ENCODE data around the gene MAP1LC3B. TPM values are rescaled to one million over a fixed set of nuclear protein-coding genes. Genes with fewer than 3 reads are reported as not detected.

MAP1LC3B gene
- total RNA-seq, 1 experiment from 2014 or later: 75.2 TPM

DNA sequence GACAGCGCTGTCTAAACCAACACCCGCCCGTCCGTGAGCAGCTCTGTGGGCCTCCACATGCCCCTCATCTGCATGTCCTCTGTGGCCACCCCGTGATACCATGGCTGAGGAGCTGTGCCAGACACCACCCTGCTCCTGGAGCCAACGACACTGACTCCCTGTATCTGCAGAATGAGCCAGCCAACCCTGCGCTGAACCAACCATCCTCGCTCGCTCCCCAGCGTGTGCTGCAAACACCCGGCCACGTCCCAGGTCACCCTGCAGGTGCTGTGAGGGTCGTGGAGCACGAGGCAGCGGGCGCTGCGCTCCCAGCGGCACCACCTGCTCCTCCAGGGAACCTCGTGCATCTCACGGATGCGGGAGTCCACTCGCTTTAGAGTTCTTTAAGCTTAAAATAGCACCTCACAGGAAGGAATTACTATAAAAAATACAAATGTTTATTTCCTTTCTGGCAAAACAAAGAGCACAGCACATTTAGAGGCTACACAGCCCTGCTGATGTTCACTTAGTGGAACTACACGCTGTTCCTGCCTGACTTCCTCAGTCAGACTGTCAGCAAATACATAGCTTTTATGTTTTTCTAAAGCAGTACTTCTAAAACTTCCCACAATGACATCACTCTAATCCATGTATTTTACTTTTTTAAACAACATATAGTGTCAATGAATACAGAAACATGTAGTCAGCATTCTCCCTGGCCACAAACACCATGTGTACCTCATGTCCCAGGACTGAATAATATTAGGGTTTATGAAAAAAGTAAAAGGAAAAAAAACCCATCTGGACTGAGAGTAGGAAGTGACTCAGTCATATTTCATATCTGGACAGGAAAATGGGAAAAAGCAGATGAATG, 43.5 kb downstream of the MAP1LC3B start:
- H3K27ac ChIP-seq (ENCODE audit: low read length): no peak overlapping the region
- POLR2A ChIA-PET: interaction anchor here (0.5 kb wide), 1 partner anchor 180 kb away, joined by 3 read pairs; no protein-coding TSS in a partner anchor
- BruUV-seq (replicated peaks): no TSS peak
- DNase-seq (ENCODE audit: low read depth, low spot score) (no peak), ATAC-seq (peak; percentile 17; the same call in 1 of the 2 replicates)
- no peaks in the 10 kb centered on the region for H3K9me3 ChIP-seq (ENCODE audit: control insufficient read depth, insufficient read depth, low read depth, low read length)
- H3K36me3 ChIP-seq (ENCODE audit: control insufficient read depth, insufficient read depth, low read length): no peaks in the 10 kb centered on the region
- no peaks in the 10 kb centered on the region for H3K4me1 ChIP-seq (ENCODE audit: control insufficient read depth, insufficient read depth, low read length)
- intact Hi-C loops (cut with micrococcal nuclease; ENCODE audit: unreplicated experiment) (no loop called here), in situ Hi-C loops (cut with HindIII; ENCODE audit: low pct_unique_long_range_greater_than_20kb, low sequenced_read_pairs) (no loop called here)
- no peaks in the 10 kb centered on the region for H3K27me3 ChIP-seq (ENCODE audit: control insufficient read depth, insufficient read depth, low read length)
- H3K4me3 ChIP-seq (ENCODE audit: low read depth in 2 of 2, low read length in 2 of 2): no peak overlapping the region
- TF ChIP-seq, protein P1, sequence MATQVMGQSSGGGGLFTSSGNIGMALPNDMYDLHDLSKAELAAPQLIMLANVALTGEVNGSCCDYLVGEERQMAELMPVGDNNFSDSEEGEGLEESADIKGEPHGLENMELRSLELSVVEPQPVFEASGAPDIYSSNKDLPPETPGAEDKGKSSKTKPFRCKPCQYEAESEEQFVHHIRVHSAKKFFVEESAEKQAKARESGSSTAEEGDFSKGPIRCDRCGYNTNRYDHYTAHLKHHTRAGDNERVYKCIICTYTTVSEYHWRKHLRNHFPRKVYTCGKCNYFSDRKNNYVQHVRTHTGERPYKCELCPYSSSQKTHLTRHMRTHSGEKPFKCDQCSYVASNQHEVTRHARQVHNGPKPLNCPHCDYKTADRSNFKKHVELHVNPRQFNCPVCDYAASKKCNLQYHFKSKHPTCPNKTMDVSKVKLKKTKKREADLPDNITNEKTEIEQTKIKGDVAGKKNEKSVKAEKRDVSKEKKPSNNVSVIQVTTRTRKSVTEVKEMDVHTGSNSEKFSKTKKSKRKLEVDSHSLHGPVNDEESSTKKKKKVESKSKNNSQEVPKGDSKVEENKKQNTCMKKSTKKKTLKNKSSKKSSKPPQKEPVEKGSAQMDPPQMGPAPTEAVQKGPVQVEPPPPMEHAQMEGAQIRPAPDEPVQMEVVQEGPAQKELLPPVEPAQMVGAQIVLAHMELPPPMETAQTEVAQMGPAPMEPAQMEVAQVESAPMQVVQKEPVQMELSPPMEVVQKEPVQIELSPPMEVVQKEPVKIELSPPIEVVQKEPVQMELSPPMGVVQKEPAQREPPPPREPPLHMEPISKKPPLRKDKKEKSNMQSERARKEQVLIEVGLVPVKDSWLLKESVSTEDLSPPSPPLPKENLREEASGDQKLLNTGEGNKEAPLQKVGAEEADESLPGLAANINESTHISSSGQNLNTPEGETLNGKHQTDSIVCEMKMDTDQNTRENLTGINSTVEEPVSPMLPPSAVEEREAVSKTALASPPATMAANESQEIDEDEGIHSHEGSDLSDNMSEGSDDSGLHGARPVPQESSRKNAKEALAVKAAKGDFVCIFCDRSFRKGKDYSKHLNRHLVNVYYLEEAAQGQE (IDR thresholded peaks at IDR 0.05; ENCODE audit: insufficient read depth in 1 of 2, low read depth in 2 of 2, low read length in 1 of 2): no peak
- no peak for TF ChIP-seq POLR2AphosphoS5 (IDR thresholded peaks at IDR 0.05; ENCODE audit: low read depth, low read length)
- TF ChIP-seq, protein P2, sequence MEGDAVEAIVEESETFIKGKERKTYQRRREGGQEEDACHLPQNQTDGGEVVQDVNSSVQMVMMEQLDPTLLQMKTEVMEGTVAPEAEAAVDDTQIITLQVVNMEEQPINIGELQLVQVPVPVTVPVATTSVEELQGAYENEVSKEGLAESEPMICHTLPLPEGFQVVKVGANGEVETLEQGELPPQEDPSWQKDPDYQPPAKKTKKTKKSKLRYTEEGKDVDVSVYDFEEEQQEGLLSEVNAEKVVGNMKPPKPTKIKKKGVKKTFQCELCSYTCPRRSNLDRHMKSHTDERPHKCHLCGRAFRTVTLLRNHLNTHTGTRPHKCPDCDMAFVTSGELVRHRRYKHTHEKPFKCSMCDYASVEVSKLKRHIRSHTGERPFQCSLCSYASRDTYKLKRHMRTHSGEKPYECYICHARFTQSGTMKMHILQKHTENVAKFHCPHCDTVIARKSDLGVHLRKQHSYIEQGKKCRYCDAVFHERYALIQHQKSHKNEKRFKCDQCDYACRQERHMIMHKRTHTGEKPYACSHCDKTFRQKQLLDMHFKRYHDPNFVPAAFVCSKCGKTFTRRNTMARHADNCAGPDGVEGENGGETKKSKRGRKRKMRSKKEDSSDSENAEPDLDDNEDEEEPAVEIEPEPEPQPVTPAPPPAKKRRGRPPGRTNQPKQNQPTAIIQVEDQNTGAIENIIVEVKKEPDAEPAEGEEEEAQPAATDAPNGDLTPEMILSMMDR (IDR thresholded peaks at IDR 0.05): no peak
- CTCF ChIA-PET: no interaction called here

DNA sequence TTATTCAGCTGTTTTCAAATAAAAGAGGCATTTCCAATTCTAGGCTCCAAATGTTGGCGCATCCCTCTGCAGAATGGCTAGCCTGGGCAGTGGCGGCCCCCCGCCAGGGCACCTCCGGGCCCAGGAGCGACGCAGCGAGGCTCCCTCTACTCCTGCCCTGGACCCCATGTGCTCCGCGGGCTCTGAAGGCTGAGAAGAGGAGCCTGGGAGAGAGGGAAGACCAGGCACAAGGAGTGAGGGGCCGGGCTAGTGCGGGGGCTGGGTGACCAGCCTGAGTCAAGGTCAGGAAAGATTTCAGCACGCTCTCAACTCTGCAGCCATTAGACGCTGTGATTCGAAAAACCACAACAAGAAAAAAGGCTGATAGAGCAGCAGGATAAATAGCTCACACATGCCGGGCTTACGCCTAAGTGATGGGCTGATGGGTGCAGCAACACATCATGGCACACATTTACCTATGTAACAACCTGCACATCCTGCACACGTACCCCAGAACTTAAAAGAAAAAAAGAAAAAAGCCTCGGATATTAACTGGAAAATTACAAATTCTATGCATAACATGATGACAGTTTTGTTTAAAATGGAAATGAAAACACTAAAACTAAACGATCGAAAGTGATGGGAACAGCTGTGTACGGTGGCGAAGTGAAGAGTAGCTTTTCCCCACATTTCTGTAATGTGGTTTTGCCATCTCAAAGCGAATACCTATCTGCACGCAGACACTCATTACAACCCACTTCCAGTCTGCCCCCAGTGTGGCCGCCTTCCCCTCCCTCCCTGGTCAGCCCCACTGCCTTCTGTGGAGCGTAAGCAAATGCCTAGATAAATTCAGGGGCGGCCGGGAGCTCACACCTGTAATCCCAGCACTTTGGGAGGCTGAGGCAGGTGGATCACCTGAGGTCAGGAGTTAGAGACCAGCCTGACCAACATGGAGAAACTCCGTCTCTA, 44.4 kb downstream of the MAP1LC3B start:
- no TSS peak for BruUV-seq (replicated peaks)
- Histone ChIP-seq H3K27ac (ENCODE audit: low read length) (no peak overlapping the region), H3K36me3 (ENCODE audit: control insufficient read depth, insufficient read depth, low read length) (no peaks in the 10 kb centered on the region), H3K9me3 (ENCODE audit: control insufficient read depth, insufficient read depth, low read depth, low read length) (no peaks in the 10 kb centered on the region), H3K4me3 (ENCODE audit: low read depth in 2 of 2, low read length in 2 of 2) (no peak overlapping the region), H3K27me3 (ENCODE audit: control insufficient read depth, insufficient read depth, low read length) (no peaks in the 10 kb centered on the region), H3K4me1 (ENCODE audit: control insufficient read depth, insufficient read depth, low read length) (no peaks in the 10 kb centered on the region)
- no peak for TF ChIP-seq TCF7L2 (IDR thresholded peaks at IDR 0.05; ENCODE audit: low read depth, low read length)
- TF ChIP-seq SIN3A (IDR thresholded peaks at IDR 0.05; ENCODE audit: borderline replicate concordance, insufficient read depth, low read depth, low read length): no peak
- TF ChIP-seq, protein P1 (IDR thresholded peaks at IDR 0.05; ENCODE audit: insufficient read depth in 1 of 2, low read depth in 2 of 2, low read length in 1 of 2): no peak
- TF ChIP-seq POLR2AphosphoS5 (IDR thresholded peaks at IDR 0.05; ENCODE audit: low read depth, low read length): no peak
- TF ChIP-seq, protein P2 (IDR thresholded peaks at IDR 0.05): no peak
- DNase-seq (ENCODE audit: low read depth, low spot score) (no peak), ATAC-seq (no peak)
- ChIA-PET POLR2A (interaction anchor here (0.5 kb wide), 1 partner anchor 179 kb away, joined by 3 read pairs; no protein-coding TSS in a partner anchor), CTCF (no interaction called here)
- in situ Hi-C loops (cut with HindIII; ENCODE audit: low pct_unique_long_range_greater_than_20kb, low sequenced_read_pairs): no loop called here
- intact Hi-C loops (cut with micrococcal nuclease; ENCODE audit: unreplicated experiment): no loop called here

All from Panc1 (cell line).